ENCODE data around the gene UBE2L3. TPM values are rescaled to one million over a fixed set of nuclear protein-coding genes. Genes with fewer than 3 reads are reported as not detected.

UBE2L3 gene
- total and polyA plus RNA-seq, 5 experiments from 2014 or later = 33.3 to 97.6 (median 88.4) TPM

DNA sequence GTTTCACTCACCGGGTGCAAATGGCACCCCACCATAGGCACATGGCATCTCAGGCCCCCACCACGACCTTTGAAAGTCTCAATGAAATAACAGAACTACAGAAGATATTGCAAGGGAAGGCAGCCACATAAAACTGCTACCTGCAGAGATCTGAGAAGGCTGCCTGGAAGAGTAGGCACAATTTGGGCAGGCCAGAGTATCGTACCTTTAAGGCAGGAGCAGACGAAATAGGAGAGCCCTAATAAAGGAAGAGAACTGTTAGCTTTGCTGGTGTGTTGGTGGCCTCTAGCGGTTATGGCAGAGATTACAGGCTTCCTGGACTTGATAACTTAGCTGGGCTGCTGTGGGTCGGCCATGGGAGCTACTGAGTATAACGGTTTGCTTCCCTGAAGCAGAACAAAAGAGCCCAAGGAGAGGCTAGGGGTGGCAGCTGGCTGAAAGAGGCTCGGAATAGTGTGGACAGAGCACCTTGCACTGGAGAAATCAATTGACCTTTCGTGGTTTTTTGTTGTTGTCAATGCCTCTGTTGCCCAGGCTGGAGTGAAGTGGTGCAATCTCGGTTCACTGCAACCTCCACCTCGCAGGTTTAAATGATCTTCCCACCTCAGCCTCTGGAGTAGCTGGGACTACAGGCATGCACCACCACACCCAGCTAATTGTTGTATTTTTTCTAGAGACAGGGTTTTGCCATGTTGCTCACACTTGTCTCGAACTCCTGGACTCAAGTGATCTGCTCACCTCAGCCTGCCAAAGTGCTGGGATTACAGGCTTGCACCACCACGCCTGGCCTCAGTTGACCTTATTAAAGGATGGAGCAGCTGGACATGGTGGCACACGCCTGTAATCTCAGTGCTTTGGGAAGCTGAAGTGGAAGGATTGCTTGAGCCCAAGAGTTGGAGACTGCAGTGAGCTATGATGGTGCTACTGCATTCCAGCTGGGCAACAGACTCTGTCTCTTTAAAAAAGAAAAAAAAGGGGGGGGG is 79.4 kb downstream of the UBE2L3 start:
- Mint-ChIP-seq H3K27ac (peak overlapping the region in 3 of 10 donors; percentile 24 to 76 (median 73)), H3K9me3 (no peaks in the 10 kb centered on the region), H3K36me3 (peaks cover 0 to 36% (median 4%) of the 10 kb centered on the region in 3 donors), H3K4me1 (peaks cover 23 to 38% (median 35%) of the 10 kb centered on the region in 4 donors), H3K27me3 (peaks cover 0 to 1% (median 0%) of the 10 kb centered on the region in 5 donors), H3K4me3 (peak overlapping the region in 1 of 10 donors; percentile 31)
- POLR2A ChIA-PET = interaction anchor here (0.5 to 3.0 kb wide), 3 partner anchors 8 to 19 kb away, joined by 3 to 13 read pairs (median 4); partner anchors contain the start of genes PPIL2 and YDJC
- peak; percentile 53 to 89 (median 78) for DNase-seq
- ATAC-seq = peak; percentile 12 to 22

- ATAC-seq (no peak), DNase-seq (no peak)
- POLR2A ChIA-PET = interaction anchor here (1.7 kb wide), 1 partner anchor 21 kb away, joined by 4 read pairs; no protein-coding TSS in a partner anchor
- Mint-ChIP-seq H3K4me1 (peaks cover 14 to 27% (median 23%) of the 10 kb centered on the region in 4 donors), H3K4me3 (peak overlapping the region in 4 of 10 donors; percentile 24 to 85 (median 54)), H3K36me3 (peaks cover 0 to 20% (median 2%) of the 10 kb centered on the region in 3 donors), H3K27me3 (no peaks in the 10 kb centered on the region), H3K27ac (no peak overlapping the region), H3K9me3 (no peaks in the 10 kb centered on the region)
Observed at GRCh38 chr22:21650280-21650679, 82.8 kb downstream of the UBE2L3 start.

DNA sequence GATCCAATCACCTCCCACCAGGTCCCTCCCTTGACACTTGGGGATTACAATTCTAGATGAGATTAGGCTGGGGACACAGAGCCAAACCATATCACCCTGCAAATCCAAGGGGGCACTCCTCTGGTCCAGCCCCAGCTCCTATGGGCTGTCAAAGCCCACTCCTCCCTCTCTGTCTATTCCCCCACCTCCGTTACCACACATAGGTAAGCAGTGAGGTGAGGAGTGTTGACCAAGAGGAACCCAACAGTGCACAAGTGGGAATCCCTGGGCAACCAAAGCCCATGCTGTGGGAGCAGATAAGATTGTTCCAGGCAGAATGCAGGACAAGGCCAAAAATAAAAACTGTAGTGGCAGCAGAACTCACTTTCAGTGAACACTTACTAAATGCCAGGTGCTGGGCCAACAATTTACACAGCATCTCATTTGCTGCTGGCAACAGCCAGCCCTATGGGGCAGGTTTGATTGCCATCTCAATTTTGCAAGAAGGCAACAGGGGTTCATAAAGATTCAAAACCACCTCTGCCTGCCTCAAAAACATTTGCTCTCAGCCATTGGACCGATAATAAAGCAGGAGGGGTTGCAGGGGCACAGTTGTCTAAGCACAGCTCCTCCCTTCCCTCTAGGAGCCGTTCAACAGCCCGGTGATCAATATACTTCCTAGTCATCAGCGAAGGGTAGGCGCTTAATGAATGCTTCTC is 83.5 kb downstream of the UBE2L3 start:
- Mint-ChIP-seq H3K9me3 (no peaks in the 10 kb centered on the region), H3K36me3 (peaks cover 0 to 16% (median 2%) of the 10 kb centered on the region in 3 donors), H3K4me1 (peaks cover 14 to 27% (median 24%) of the 10 kb centered on the region in 4 donors), H3K27ac (peak overlapping the region in 5 of 10 donors; percentile 38 to 70 (median 58)), H3K27me3 (no peaks in the 10 kb centered on the region), H3K4me3 (peak overlapping the region; percentile 80 to 91 (median 88))
- peak in 1 of 2 donors; percentile 4 for ATAC-seq
- no peak for DNase-seq
- POLR2A ChIA-PET = interaction anchor here (0.6 to 2.5 kb wide), 5 partner anchors 7 to 52 kb away, joined by 3 to 8 read pairs (median 6); partner anchors contain the start of genes PPIL2, SDF2L1 and YDJC

DNA sequence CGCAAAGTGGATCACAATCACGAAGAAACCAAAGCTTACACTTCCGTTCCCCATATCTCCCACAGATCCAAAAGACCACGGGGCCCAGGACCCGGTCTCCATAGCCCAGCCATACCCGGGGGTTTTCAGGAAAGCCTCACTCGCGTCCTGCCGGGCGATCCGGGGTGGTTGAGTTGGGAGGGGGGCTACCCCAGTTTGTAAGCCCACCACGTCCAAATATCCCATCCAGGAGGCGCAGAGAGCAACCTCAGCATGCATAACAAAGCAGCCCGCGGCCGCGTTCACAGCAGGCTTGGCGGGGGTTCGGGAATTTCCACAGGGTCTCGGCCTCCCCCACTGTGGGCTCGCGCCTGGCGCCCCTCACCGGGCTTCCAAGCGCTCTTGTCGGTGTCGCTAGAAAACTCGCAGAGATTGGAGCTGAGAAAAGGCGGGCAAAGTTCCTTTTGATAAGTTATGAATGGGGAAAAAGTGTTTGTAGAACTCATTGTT is 84.1 kb downstream of the UBE2L3 start:
- ATAC-seq = peak; percentile 25 to 32
- H3K4me3 Mint-ChIP-seq = peak overlapping the region; percentile 80 to 91 (median 88)
- H3K36me3 Mint-ChIP-seq = peaks cover 0 to 10% (median 2%) of the 10 kb centered on the region in 3 donors
- POLR2A ChIA-PET = interaction anchor here (0.6 to 2.5 kb wide), 6 partner anchors 8 to 655 kb away, joined by 3 to 8 read pairs (median 6); partner anchors contain the start of genes PPIL2, SDF2L1 and YDJC
- H3K4me1 Mint-ChIP-seq = peaks cover 18 to 29% (median 27%) of the 10 kb centered on the region in 4 donors
- H3K27ac Mint-ChIP-seq = peak overlapping the region in 6 of 10 donors; percentile 18 to 70 (median 57)
- H3K27me3 Mint-ChIP-seq = no peaks in the 10 kb centered on the region
- H3K9me3 Mint-ChIP-seq = no peaks in the 10 kb centered on the region
- peak in 1 of 10 donors; percentile 24 for DNase-seq

DNA sequence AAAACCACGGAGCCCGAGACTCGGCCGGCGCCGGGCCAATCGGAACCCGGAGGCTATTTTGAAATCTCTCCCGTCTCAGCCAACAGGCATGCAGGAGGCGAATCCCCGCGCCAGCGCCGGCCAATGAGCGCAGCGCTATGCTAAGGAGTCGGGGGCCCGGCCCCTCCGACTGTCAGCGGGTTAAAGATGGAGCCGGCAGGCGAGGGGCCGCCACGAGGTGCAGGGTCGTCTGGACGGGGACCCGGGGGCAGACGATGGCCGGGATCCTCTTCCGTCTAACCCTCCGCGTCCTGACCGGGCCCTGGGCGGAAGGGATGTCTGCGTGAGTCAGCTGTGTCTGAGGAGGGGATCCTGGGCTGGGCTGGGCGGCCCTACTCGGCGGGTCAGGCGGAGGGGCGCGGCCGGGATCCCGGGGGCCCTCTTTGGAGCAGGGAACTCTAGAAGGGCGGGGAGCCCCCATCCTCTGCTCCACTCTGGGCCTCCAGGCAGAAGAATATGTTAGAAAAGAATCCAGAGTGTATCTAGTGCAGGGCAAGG is 84.6 kb downstream of the UBE2L3 start:
- POLR2A ChIA-PET = interaction anchor here (1.1 to 2.5 kb wide), 5 partner anchors 9 to 655 kb away, joined by 3 to 8 read pairs (median 6); partner anchors contain the start of genes PPIL2, SDF2L1 and YDJC
- ATAC-seq = peak; percentile 97 to 98
- Mint-ChIP-seq H3K9me3 (no peaks in the 10 kb centered on the region), H3K36me3 (peaks cover 0 to 7% (median 0%) of the 10 kb centered on the region in 3 donors), H3K4me3 (peak overlapping the region; percentile 80 to 91 (median 88)), H3K27ac (peak overlapping the region in 3 of 10 donors; percentile 8 to 70 (median 56)), H3K27me3 (no peaks in the 10 kb centered on the region), H3K4me1 (peaks cover 19 to 30% (median 27%) of the 10 kb centered on the region in 4 donors)
- peak; percentile 66 to 85 (median 76) for DNase-seq

DNA sequence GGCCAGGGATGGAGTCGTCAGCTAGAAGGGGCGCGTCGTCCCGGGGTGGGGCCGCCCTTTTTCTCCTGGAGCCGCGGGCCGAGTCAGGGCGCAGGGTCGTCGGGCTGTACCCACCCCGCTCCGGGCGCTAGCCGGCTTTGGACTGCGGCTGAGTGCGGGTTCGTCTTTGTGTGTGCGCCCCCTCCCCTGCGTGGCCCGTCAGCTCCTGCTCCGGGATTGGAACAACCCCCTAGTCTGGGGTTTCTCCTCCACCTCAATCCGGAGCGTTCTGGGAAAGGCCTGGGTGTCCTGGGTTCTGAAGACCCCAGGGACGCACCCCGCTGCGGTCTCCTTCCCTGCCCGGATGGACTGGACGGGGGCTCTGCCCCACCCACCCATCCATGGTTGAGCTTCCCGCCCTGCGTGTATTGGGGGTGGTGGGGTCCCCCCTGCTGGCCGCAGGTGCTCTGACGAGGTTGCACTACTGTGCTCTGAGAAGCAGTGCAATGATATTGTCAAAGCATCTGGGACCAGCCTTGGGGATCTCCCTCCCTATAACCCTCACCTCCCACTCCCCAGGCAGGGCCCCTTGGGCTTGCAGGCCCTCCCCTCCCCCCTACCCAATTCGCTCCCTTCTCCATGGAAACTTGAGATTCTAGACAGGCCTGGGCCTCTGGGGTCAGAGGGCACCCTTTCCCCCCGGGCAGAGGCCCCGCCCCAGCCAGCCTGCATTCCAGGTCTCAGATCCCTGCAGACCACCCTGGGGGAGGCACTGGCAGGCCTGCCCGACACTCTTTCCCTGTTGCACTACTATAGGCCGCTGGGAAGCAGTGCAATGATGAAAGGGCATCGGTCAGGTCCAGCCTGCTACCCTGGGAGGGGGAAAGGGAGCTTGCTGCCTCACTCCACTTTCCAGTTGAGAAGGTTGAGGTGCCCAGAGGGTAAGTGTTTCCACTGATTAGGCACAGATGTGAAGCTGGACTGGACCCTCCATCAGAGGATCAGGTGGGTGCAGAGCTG is 85.3 kb downstream of the UBE2L3 start:
- H3K9me3 Mint-ChIP-seq = no peaks in the 10 kb centered on the region
- no peaks in the 10 kb centered on the region for H3K27me3 Mint-ChIP-seq
- ATAC-seq = no peak
- POLR2A ChIA-PET = interaction anchor here (0.9 to 2.5 kb wide), 6 partner anchors 9 to 656 kb away, joined by 3 to 8 read pairs (median 6); partner anchors contain the start of genes CCDC116, PPIL2, SDF2L1 and YDJC
- H3K4me1 Mint-ChIP-seq = peaks cover 20 to 34% (median 30%) of the 10 kb centered on the region in 4 donors
- DNase-seq = peak in 1 of 10 donors; percentile 58
- H3K27ac Mint-ChIP-seq = peak overlapping the region in 1 of 10 donors; percentile 25
- peaks cover 0 to 7% (median 0%) of the 10 kb centered on the region in 3 donors for H3K36me3 Mint-ChIP-seq
- peak overlapping the region in 9 of 10 donors; percentile 32 to 90 (median 85) for H3K4me3 Mint-ChIP-seq

- H3K36me3 Mint-ChIP-seq = no peaks in the 10 kb centered on the region
- no peaks in the 10 kb centered on the region for H3K27me3 Mint-ChIP-seq
- H3K4me1 Mint-ChIP-seq = peaks cover 11 to 24% (median 17%) of the 10 kb centered on the region in 4 donors
- no peaks in the 10 kb centered on the region for H3K9me3 Mint-ChIP-seq
- DNase-seq (peak in 1 of 10 donors; percentile 64), ATAC-seq (no peak)
- peak overlapping the region in 6 of 10 donors; percentile 16 to 79 (median 60) for H3K27ac Mint-ChIP-seq
- POLR2A ChIA-PET = no interaction called here
- peak overlapping the region; percentile 74 to 92 (median 82) for H3K4me3 Mint-ChIP-seq
Observed at GRCh38 chr22:21657020-21657359, 89.5 kb downstream of the UBE2L3 start.

GRCh38 chr22:21657360-21658032 is 90.0 kb downstream of the UBE2L3 start:
- POLR2A ChIA-PET = interaction anchor here (1.0 kb wide), 1 partner anchor 33 kb away, joined by 4 read pairs; no protein-coding TSS in a partner anchor
- H3K9me3 Mint-ChIP-seq = no peaks in the 10 kb centered on the region
- H3K36me3 Mint-ChIP-seq = no peaks in the 10 kb centered on the region
- peak overlapping the region in 4 of 10 donors; percentile 20 to 85 (median 74) for H3K27ac Mint-ChIP-seq
- DNase-seq = peak; percentile 42 to 86 (median 72)
- H3K27me3 Mint-ChIP-seq = no peaks in the 10 kb centered on the region
- peaks cover 11 to 20% (median 15%) of the 10 kb centered on the region in 4 donors for H3K4me1 Mint-ChIP-seq
- peak overlapping the region; percentile 77 to 92 (median 84) for H3K4me3 Mint-ChIP-seq
- peak; percentile 93 to 96 for ATAC-seq

DNA sequence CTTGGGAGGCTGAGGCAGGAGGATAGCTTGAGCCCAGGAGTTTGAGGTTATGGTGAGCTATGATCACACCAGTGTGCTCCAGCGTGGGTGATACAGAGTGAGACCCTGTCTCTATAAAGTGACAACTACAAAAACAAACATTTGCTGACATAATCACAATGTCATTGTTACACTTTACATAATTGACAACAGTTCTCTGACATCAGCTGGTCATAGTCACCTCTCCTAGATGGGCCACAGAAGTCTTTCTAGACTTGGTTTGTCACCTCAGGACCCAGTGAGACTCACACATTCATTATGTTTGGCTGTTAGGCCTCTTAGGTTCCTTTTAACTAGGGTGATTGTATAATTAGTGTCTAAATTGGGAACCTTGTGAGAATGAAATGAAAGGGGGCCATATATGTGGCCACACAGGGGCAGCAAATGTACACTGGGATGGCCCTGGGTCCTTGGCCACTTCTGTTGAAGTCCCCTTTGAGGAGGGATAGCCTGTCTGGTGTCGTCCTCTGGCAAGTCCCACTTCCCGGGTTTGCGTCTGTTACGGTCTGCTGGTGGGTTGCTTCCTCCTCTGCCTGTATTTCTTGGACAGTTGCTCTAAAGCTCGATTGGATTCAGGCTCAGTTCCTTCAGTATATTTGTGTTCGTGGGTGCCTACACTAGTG is 92.5 kb downstream of the UBE2L3 start:
- Mint-ChIP-seq H3K9me3 (no peaks in the 10 kb centered on the region), H3K27ac (peak overlapping the region in 1 of 10 donors; percentile 35), H3K36me3 (no peaks in the 10 kb centered on the region), H3K4me1 (peaks cover 13 to 23% (median 17%) of the 10 kb centered on the region in 4 donors), H3K27me3 (no peaks in the 10 kb centered on the region), H3K4me3 (peak overlapping the region in 3 of 10 donors; percentile 8 to 19 (median 11))
- DNase-seq (peak in 1 of 10 donors; percentile 4), ATAC-seq (no peak)
- POLR2A ChIA-PET = interaction anchor here (1.3 kb wide), 1 partner anchor 11 kb away, joined by 3 read pairs; no protein-coding TSS in a partner anchor

DNA sequence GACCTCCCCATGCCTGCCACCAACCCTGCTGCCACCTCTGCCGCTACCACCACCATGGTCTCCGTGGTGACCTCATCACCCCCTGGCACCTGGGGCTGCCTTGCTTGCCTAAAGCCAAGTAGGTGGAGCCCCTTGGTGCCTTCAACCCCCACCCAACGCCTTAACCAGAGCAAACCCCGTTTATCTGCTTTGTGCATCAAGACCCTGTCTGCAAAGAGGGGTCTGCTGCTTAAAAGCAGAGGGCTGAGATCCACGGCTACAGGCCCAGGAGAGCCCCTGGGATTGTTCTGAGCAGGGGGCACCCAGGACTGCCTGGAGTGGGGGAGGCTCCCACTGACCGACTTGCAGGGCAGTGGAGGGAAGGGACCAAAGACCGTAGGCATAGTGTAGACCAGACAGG is 93.4 kb downstream of the UBE2L3 start:
- ATAC-seq (no peak), DNase-seq (peak in 1 of 10 donors; percentile 38)
- H3K4me3 Mint-ChIP-seq = peak overlapping the region in 1 of 10 donors; percentile 48
- no peaks in the 10 kb centered on the region for H3K9me3 Mint-ChIP-seq
- H3K27ac Mint-ChIP-seq = no peak overlapping the region
- H3K36me3 Mint-ChIP-seq = no peaks in the 10 kb centered on the region
- POLR2A ChIA-PET = interaction anchor here (1.3 kb wide), 1 partner anchor 12 kb away, joined by 3 read pairs; no protein-coding TSS in a partner anchor
- H3K4me1 Mint-ChIP-seq = peaks cover 15 to 26% (median 21%) of the 10 kb centered on the region in 4 donors
- H3K27me3 Mint-ChIP-seq = no peaks in the 10 kb centered on the region

All from naive thymus-derived CD8-positive, alpha-beta T cell (primary cell).